ENCODE measurements around the gene CAPN5. TPM values are rescaled to one million over a fixed set of nuclear protein-coding genes. Genes with fewer than 3 reads are reported as not detected.

The CAPN5 gene
- total and polyA plus RNA-seq, 2 of the 13 experiments (the other 11 are each of a cell fraction or from before 2014, with no cell fraction given) = 0.27 to 1.2 TPM

- ATAC-seq (no peak), DNase-seq (ENCODE audit: low spot score) (no peak), FAIRE-seq (no peak)
- CTCF ChIA-PET (ENCODE audit: low intra/inter-chr PET ratio, low total read pairs) = no interaction called here
- H2AFZ ChIP-seq (ENCODE audit: low read length) = no peak overlapping the region
- peaks cover 5% of the 10 kb centered on the region for H3K4me1 ChIP-seq (ENCODE audit: insufficient read depth, low read length)
- H3K9ac ChIP-seq (ENCODE audit: insufficient read depth, low read depth, low read length) = no peak overlapping the region
- no peak overlapping the region for H3K4me2 ChIP-seq (ENCODE audit: low read depth, low read length)
- no peak overlapping the region for H3K27ac ChIP-seq (ENCODE audit: extremely low read length, insufficient read depth, low read length)
- 0 out of 5 replicates have a peak, but pooled peaks cover 2% of the 10 kb centered on the region in 2 experiments for H3K36me3 ChIP-seq (replicated peaks in 1 of 2; ENCODE audit: control insufficient read depth in 1 of 2, insufficient read depth in 2 of 2, low read length in 2 of 2)
- no peaks in the 10 kb centered on the region for H3K79me2 ChIP-seq (ENCODE audit: insufficient read depth, low read length)
- BruUV-seq (replicated peaks) = no TSS peak
- TF ChIP-seq ZNF512 (CRISPR knock-in tag; IDR thresholded peaks at IDR 0.05) = no peak
- TF ChIP-seq ZNF788 (CRISPR knock-in tag; IDR thresholded peaks at IDR 0.05; ENCODE audit: borderline replicate concordance) = no peak
- TF ChIP-seq E2F2 (CRISPR knock-in tag; IDR thresholded peaks at IDR 0.05; ENCODE audit: borderline replicate concordance) = no peak
- no peak for TF ChIP-seq PBX3 (CRISPR knock-in tag; IDR thresholded peaks at IDR 0.05; ENCODE audit: borderline replicate concordance)
- TF ChIP-seq ARNT2 (CRISPR knock-in tag; IDR thresholded peaks at IDR 0.05; ENCODE audit: low read depth) = no peak
- TF ChIP-seq ZNF530 (CRISPR knock-in tag; IDR thresholded peaks at IDR 0.05; ENCODE audit: low read depth) = no peak
- no peak for TF ChIP-seq JUN (CRISPR knock-in tag; IDR thresholded peaks at IDR 0.05)
- TF ChIP-seq EZH2 (conservative IDR thresholded peaks at IDR 0.05; ENCODE audit: low read depth, low read length) = no peak
- intact Hi-C loops (cut with micrococcal nuclease; ENCODE audit: unreplicated experiment) = no loop called here
- 96% methylated on average over 13 of the region's 19 CpGs for WGBS (ENCODE audit: low lambda C conversion rate)
- in situ Hi-C loops (cut with HindIII; ENCODE audit: extremely low pct_ligation_motif_present, low pct_unique_long_range_greater_than_20kb) = no loop called here
- POLR2A ChIA-PET = no interaction called here
- H4K20me1 ChIP-seq (ENCODE audit: insufficient read depth, low read length) = no peaks in the 10 kb centered on the region
- no peaks in the 10 kb centered on the region for H3K27me3 ChIP-seq (ENCODE audit: control insufficient read depth in 1 of 2, insufficient read depth in 2 of 2, low read length in 2 of 2)
- no peak overlapping the region for H3K4me3 ChIP-seq (replicated peaks in 1 of 3; ENCODE audit: insufficient read depth in 1 of 3, low read depth in 2 of 3, low read length in 3 of 3)
- no peaks in the 10 kb centered on the region for H3K9me3 ChIP-seq (ENCODE audit: low read length)
Measured at GRCh38 chr11:77158041-77158695, 91.4 kb downstream of the CAPN5 start.

Measured in HepG2 (cell line).